HepG2 (cell line): ENCODE measurements around the gene BIN1. TPM values are rescaled to one million over a fixed set of nuclear protein-coding genes. Genes with fewer than 3 reads are reported as not detected.

ENCODE experiments used
- ATAC-seq: fragments of 200-7000 bp; cut with Tn5 transposase; 3 replicates; pipeline ENCODE4 v1.9.1; 2020; ENCODE audit warnings: mild to moderate bottlenecking, moderate library complexity
- BruUV-seq: library from RNA; stranded (reverse); fragments of 400-500 nt; replicated peaks from 2 replicates; lab custom pipeline; 2021; lab: Mats Ljungman, UMichigan
- CTCF ChIA-PET: fragments of 300-600 bp; formaldehyde crosslinking; extraction: SDS; loops from one replicate; lab custom pipeline; 2021; ENCODE audit warnings: low total read pairs, inconsistent platforms, low intra/inter-chr PET ratio; lab: Yijun Ruan, JAX
- POLR2A ChIA-PET: fragments of 350-600 bp; sonication (Branson Sonifier 250); formaldehyde crosslinking; loops from one replicate; lab custom pipeline; 2020; ENCODE audit warnings: antibody characterized with exemption, inconsistent platforms; lab: Yijun Ruan, JAX
- DNase-seq: peaks from one replicate; pipeline ENCODE4 v3.0.0-alpha.2; 2015; ENCODE audit warnings: low spot score
- FAIRE-seq: peaks from 3 replicates; lab custom pipeline; 2011; peaks lifted over from hg19 to GRCh38; lab: Jason Lieb, UNC
- H2AFZ ChIP-seq: one replicate; pipeline ENCODE4 v1.6.1; 2011; ENCODE audit warnings: low read length, inconsistent platforms
- H3K27ac ChIP-seq: fragments of 300-600 bp; 3 replicates; pipeline ENCODE4 v1.8.0; 2011; ENCODE audit warnings: mixed run types, mild to moderate bottlenecking, mixed read lengths, low read length, inconsistent platforms; ENCODE audit not compliant: insufficient read depth; ENCODE audit errors: extremely low read length
- H3K27me3 ChIP-seq, 2 experiments: fragments of 200-600 bp in 1 of 2; 2 replicates in 1 of 2; 3 replicates in 1 of 2; pipeline versions ENCODE4 v1.6.0 to v1.8.0; 2011; ENCODE audit warnings: low read length in 2 of 2, mild to moderate bottlenecking in 2 of 2, moderate library complexity in 2 of 2, inconsistent platforms in 1 of 2; ENCODE audit not compliant: insufficient read depth in 2 of 2, control insufficient read depth in 1 of 2
- H3K36me3 ChIP-seq, 2 experiments: fragments of 200-600 bp in 1 of 2; replicated peaks in 1 of 2; 2 replicates in 1 of 2; 3 replicates in 1 of 2; pipeline versions ENCODE4 v1.5.1 to v1.8.0; 2011; ENCODE audit warnings: low read length in 2 of 2, inconsistent platforms in 1 of 2; ENCODE audit not compliant: insufficient read depth in 2 of 2, control insufficient read depth in 1 of 2
- H3K4me1 ChIP-seq: 2 replicates; pipeline ENCODE4 v1.5.1; 2012; ENCODE audit warnings: low read length, inconsistent platforms; ENCODE audit not compliant: insufficient read depth
- H3K4me2 ChIP-seq: 2 replicates; pipeline ENCODE4 v1.6.0; 2011; ENCODE audit warnings: low read depth, low read length, inconsistent platforms
- H3K4me3 ChIP-seq, 3 experiments: fragments of 200-600 bp in 1 of 3; sonication (generic), shearing (Covaris generic) in 1 of 3; replicated peaks in 1 of 3; 2 replicates each; pipeline ENCODE4 v1.5.1; 2011 to 2016; ENCODE audit warnings: low read length in 3 of 3, inconsistent platforms in 2 of 3, low read depth in 2 of 3, mild to moderate bottlenecking in 2 of 3, control low read depth in 1 of 3, mixed read lengths in 1 of 3; ENCODE audit not compliant: insufficient read depth in 1 of 3
- H3K79me2 ChIP-seq: one replicate; pipeline ENCODE4 v1.6.1; 2011; ENCODE audit warnings: low read length, inconsistent platforms; ENCODE audit not compliant: insufficient read depth
- H3K9ac ChIP-seq: 2 replicates; pipeline ENCODE4 v1.6.0; 2011; ENCODE audit warnings: mild to moderate bottlenecking, low read depth, low read length, inconsistent platforms; ENCODE audit not compliant: insufficient read depth
- H3K9me3 ChIP-seq: 2 replicates; pipeline ENCODE4 v1.5.1; 2012; ENCODE audit warnings: mild to moderate bottlenecking, low read length
- H4K20me1 ChIP-seq: 2 replicates; pipeline ENCODE4 v1.6.0; 2011; ENCODE audit warnings: inconsistent platforms, mild to moderate bottlenecking, low read length, moderate library complexity; ENCODE audit not compliant: insufficient read depth
- ARID2 ChIP-seq: sonication (generic); formaldehyde crosslinking; IDR thresholded peaks from 2 replicates; pipeline ENCODE4 v1.8.1; 2022; ENCODE audit warnings: mild to moderate bottlenecking, missing genetic modification reagents, borderline replicate concordance
- ETV5 ChIP-seq: IDR thresholded peaks from 2 replicates; pipeline ENCODE4 v1.6.1; 2018; ENCODE audit warnings: missing biosample characterization, missing genetic modification reagents, inconsistent platforms, borderline replicate concordance
- FOXK1 ChIP-seq: sonication (generic); formaldehyde crosslinking; IDR thresholded peaks from 2 replicates; pipeline ENCODE4 v1.4.0; 2020; ENCODE audit warnings: low read depth, missing genetic modification reagents, borderline replicate concordance
- GLI4 ChIP-seq: sonication (generic); formaldehyde crosslinking; IDR thresholded peaks from 2 replicates; pipeline ENCODE4 v1.5.1; 2020; ENCODE audit warnings: missing genetic modification reagents, mild to moderate bottlenecking, moderate library complexity, borderline replicate concordance
- KAT2B ChIP-seq: fragments of 150-350 bp; IDR thresholded peaks from 2 replicates; pipeline ENCODE4 v1.6.1; 2014; ENCODE audit warnings: low read depth, low read length, borderline replicate concordance
- KAT8 ChIP-seq: IDR thresholded peaks from 2 replicates; pipeline ENCODE4 v1.6.1; 2016; ENCODE audit warnings: missing genetic modification reagents, missing compliant biosample characterization
- MTF1 ChIP-seq: sonication (generic); formaldehyde crosslinking; IDR thresholded peaks from 2 replicates; pipeline ENCODE4 v1.5.0; 2020; ENCODE audit warnings: missing genetic modification reagents
- NR0B2 ChIP-seq: sonication (generic); formaldehyde crosslinking; IDR thresholded peaks from 2 replicates; pipeline ENCODE4 v1.4.0; 2020; ENCODE audit warnings: mild to moderate bottlenecking, missing genetic modification reagents
- PTBP1 ChIP-seq: fragments of 200-400 bp; formaldehyde crosslinking; IDR thresholded peaks from 2 replicates; pipeline ENCODE4 v1.6.1; 2018; ENCODE audit warnings: low read length, low read depth; ENCODE audit not compliant: poor library complexity, severe bottlenecking
- SOX5 ChIP-seq: IDR thresholded peaks from 2 replicates; pipeline ENCODE4 v1.6.1; 2016; ENCODE audit warnings: borderline replicate concordance
- STAT5B ChIP-seq: sonication (generic); formaldehyde crosslinking; IDR thresholded peaks from 2 replicates; pipeline ENCODE4 v1.4.0; 2020; ENCODE audit warnings: missing genetic modification reagents
- TERF1 ChIP-seq: sonication (generic); formaldehyde crosslinking; IDR thresholded peaks from 2 replicates; pipeline ENCODE4 v1.8.0; 2022; ENCODE audit warnings: mild to moderate bottlenecking, missing genetic modification reagents, moderate library complexity
- YEATS2 ChIP-seq: sonication (generic); formaldehyde crosslinking; IDR thresholded peaks from 2 replicates; pipeline ENCODE4 v1.4.0; 2020; ENCODE audit warnings: missing genetic modification reagents, borderline replicate concordance
- ZEB1 ChIP-seq: IDR thresholded peaks from 2 replicates; pipeline ENCODE4 v1.6.1; 2012; ENCODE audit warnings: mild to moderate bottlenecking, low read depth, inconsistent platforms; ENCODE audit not compliant: insufficient replicate concordance
- ZMYM4 ChIP-seq: sonication (generic); formaldehyde crosslinking; IDR thresholded peaks from 2 replicates; pipeline ENCODE4 v1.8.1; 2023; ENCODE audit warnings: mild to moderate bottlenecking, missing genetic modification reagents
- ZNF256 ChIP-seq: sonication (generic); formaldehyde crosslinking; conservative IDR thresholded peaks from 2 replicates; pipeline ENCODE4 v1.4.0; 2020; ENCODE audit warnings: missing genetic modification reagents
- ZNF552 ChIP-seq: sonication (generic); formaldehyde crosslinking; IDR thresholded peaks from 2 replicates; pipeline ENCODE4 v1.9.0; 2022; ENCODE audit warnings: missing genetic modification reagents, mild to moderate bottlenecking, borderline replicate concordance
- ZNF850 ChIP-seq: sonication (generic); formaldehyde crosslinking; conservative IDR thresholded peaks from 2 replicates; pipeline ENCODE4 v1.9.0; 2021; ENCODE audit warnings: mild to moderate bottlenecking, missing genetic modification reagents
- WGBS: methylation state at CpG from one replicate; pipeline ENCODE4 v1.1.6; 2017; ENCODE audit warnings: low lambda C conversion rate; 5-methylcytosine and 5-hydroxymethylcytosine counted together
- in situ Hi-C: cut with HindIII; loops from 2 replicates; pipeline ENCODE4 v1.10.0; 2017; ENCODE audit warnings: low pct_unique_long_range_greater_than_20kb; ENCODE audit not compliant: extremely low pct_ligation_motif_present
- intact Hi-C: fragments of 100-400 bp; cut with micrococcal nuclease; formaldehyde crosslinking; loops from one replicate; pipeline ENCODE4 v1.10.0; 2022; ENCODE audit not compliant: unreplicated experiment
- polyA plus RNA-seq, 8 experiments: library from polyadenylated mRNA; depleted of rRNA in 3 of 8; stranded (reverse) in 7 of 8; unstranded in 1 of 8; fragments of >200 nt; fragmentation: Illumina TruSeq in 4 of 8; extraction: Trizol in 4 of 8; gene quantifications; 2 replicates each; pipeline versions ENCODE4 v1.2.1 to v1.2.3, GENCODE V29; 2011 to 2016; ENCODE audit warnings: low read depth in 4 of 8, missing spikeins in 1 of 8, mixed read lengths in 1 of 8; ENCODE audit not compliant: insufficient read depth in 1 of 8
- total RNA-seq, 5 experiments: library from RNA; depleted of rRNA; stranded (reverse); fragments of >200 nt; fragmentation: Illumina TruSeq; extraction: Trizol; gene quantifications; 2 replicates each; pipeline ENCODE4 v1.2.3, GENCODE V29; 2016; ENCODE audit warnings: low read depth in 1 of 5
- TF ChIP-seq, protein P1 (sequence below): IDR thresholded peaks from 2 replicates; pipeline ENCODE4 v1.6.1; 2016; ENCODE audit warnings: low read depth

The BIN1 gene
- total and polyA plus RNA-seq, 2 of the 13 experiments (the other 11 are each of a cell fraction or from before 2014, with no cell fraction given) = 0.93 to 1.2 TPM

DNA sequence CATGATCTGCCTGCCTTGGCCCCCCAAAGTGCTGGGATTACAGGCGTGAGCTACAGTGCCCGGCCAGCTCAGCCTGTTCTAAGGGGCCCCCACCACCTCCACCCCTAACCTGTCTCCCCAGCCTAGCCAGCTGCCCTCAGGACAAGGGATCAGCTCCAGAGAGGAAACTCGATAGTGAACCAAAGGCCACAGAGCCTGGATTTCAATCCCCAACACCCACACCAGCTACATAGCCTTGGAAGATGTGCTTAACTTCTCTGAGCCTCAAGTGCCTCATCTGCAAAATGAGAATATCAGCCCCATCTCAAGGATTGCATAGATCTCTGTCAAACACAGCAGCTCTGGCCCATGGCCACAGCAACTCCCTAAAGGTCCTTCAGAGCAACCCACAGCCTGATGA lies 32.0 kb downstream of the BIN1 start:
- peaks cover 18% of the 10 kb centered on the region for H3K4me1 ChIP-seq

More for the DNA sequence above, 32.0 kb downstream of the BIN1 start:
- WGBS = 63% methylated on average over 3 of the region's 3 CpGs
- intact Hi-C loops (no loop called here), in situ Hi-C loops (no loop called here)
- TF ChIP-seq ZNF850 (CRISPR knock-in tag) (no peak), PTBP1 (no peak), GLI4 (CRISPR knock-in tag) (no peak), YEATS2 (CRISPR knock-in tag) (no peak), ZMYM4 (no peak), STAT5B (CRISPR knock-in tag) (no peak), ETV5 (CRISPR knock-in tag) (no peak), NR0B2 (CRISPR knock-in tag) (no peak), FOXK1 (no peak), TERF1 (no peak), ZEB1 (no peak), KAT8 (CRISPR knock-in tag) (no peak), ZNF552 (CRISPR knock-in tag) (no peak), SOX5 (CRISPR knock-in tag) (no peak), ZNF256 (CRISPR knock-in tag) (no peak), KAT2B (no peak), ARID2 (CRISPR knock-in tag) (no peak), MTF1 (CRISPR knock-in tag) (no peak)
- TF ChIP-seq, protein P1, sequence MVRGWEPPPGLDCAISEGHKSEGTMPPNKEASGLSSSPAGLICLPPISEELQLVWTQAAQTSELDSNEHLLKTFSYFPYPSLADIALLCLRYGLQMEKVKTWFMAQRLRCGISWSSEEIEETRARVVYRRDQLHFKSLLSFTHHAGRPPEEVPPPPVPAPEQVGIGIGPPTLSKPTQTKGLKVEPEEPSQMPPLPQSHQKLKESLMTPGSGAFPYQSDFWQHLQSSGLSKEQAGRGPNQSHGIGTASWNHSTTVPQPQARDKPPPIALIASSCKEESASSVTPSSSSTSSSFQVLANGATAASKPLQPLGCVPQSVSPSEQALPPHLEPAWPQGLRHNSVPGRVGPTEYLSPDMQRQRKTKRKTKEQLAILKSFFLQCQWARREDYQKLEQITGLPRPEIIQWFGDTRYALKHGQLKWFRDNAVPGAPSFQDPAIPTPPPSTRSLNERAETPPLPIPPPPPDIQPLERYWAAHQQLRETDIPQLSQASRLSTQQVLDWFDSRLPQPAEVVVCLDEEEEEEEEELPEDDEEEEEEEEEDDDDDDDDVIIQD = no peak
- no peaks in the 10 kb centered on the region for H3K9me3 ChIP-seq
- CTCF ChIA-PET = no interaction called here
- no peak overlapping the region for H3K27ac ChIP-seq
- ATAC-seq (no peak), FAIRE-seq (no peak), DNase-seq (no peak)
- no peak overlapping the region for H2AFZ ChIP-seq
- H3K4me2 ChIP-seq = no peak overlapping the region
- H3K79me2 ChIP-seq = no peaks in the 10 kb centered on the region
- no peak overlapping the region for H3K9ac ChIP-seq
- no peaks in the 10 kb centered on the region for H3K36me3 ChIP-seq
- no peaks in the 10 kb centered on the region for H4K20me1 ChIP-seq
- H3K27me3 ChIP-seq = no peaks in the 10 kb centered on the region; a peak in 1 of 5 replicates
- H3K4me3 ChIP-seq = no peak overlapping the region
- no TSS peak for BruUV-seq
- POLR2A ChIA-PET = no interaction called here
